ENCODE results near the gene EPHA2.

The EPHA2 gene

DNA sequence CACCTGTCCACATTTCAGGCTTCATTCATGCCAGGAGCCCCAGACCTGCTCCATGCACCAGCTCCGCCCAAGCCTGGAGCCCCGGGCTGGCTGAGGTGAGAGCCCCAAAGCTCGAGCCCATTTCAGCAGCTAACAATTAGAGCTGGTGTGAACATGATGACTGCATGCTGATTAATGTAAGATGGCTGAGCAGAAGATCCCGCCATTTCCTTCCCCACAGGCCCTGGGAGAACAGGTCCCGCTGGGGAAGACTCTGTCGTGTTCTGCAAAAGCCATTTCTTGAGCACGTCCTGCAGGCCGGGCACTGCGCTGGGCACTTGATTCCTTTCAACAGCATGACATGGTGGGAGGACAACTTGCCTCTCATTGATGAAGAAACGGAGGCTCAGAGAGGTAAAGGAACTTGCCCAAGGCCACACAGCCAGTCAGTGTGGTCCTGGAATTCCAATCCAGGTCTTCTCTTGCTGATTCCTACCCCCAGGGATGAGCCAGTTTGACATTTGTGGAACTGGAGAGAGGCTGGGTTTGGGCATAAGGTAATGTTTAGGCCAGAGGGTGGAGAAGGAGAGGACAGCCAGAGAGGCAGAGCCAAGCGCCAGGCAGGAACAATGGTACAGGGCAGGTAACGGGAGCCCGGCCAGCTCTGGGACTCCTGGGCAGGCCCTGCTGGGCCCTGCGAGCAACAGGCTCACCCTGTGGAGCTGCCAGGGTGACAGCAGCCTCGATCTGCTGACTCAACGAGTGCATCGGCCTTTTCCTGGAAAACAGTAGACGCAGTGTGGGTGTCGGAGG is 28.1 kb upstream of the EPHA2 start:
- no peak overlapping the region for H3K4me3 ChIP-seq (ENCODE audit: low read depth, low read length)
- TF ChIP-seq, protein P1, sequence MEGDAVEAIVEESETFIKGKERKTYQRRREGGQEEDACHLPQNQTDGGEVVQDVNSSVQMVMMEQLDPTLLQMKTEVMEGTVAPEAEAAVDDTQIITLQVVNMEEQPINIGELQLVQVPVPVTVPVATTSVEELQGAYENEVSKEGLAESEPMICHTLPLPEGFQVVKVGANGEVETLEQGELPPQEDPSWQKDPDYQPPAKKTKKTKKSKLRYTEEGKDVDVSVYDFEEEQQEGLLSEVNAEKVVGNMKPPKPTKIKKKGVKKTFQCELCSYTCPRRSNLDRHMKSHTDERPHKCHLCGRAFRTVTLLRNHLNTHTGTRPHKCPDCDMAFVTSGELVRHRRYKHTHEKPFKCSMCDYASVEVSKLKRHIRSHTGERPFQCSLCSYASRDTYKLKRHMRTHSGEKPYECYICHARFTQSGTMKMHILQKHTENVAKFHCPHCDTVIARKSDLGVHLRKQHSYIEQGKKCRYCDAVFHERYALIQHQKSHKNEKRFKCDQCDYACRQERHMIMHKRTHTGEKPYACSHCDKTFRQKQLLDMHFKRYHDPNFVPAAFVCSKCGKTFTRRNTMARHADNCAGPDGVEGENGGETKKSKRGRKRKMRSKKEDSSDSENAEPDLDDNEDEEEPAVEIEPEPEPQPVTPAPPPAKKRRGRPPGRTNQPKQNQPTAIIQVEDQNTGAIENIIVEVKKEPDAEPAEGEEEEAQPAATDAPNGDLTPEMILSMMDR (IDR thresholded peaks at IDR 0.05; ENCODE audit: low read depth, low read length), result no peak

- TF ChIP-seq, protein P1 (IDR thresholded peaks at IDR 0.05; ENCODE audit: low read depth, low read length), result no peak
- no peak overlapping the region for H3K4me3 ChIP-seq (ENCODE audit: low read depth, low read length)
Measured at GRCh38 chr1:16183179-16183578, 27.3 kb upstream of the EPHA2 start.

- H3K4me3 ChIP-seq (ENCODE audit: low read depth, low read length), result no peak overlapping the region
- TF ChIP-seq, protein P1 (IDR thresholded peaks at IDR 0.05; ENCODE audit: low read depth, low read length), result no peak
Measured at GRCh38 chr1:16181887-16182719, 26.2 kb upstream of the EPHA2 start.

DNA sequence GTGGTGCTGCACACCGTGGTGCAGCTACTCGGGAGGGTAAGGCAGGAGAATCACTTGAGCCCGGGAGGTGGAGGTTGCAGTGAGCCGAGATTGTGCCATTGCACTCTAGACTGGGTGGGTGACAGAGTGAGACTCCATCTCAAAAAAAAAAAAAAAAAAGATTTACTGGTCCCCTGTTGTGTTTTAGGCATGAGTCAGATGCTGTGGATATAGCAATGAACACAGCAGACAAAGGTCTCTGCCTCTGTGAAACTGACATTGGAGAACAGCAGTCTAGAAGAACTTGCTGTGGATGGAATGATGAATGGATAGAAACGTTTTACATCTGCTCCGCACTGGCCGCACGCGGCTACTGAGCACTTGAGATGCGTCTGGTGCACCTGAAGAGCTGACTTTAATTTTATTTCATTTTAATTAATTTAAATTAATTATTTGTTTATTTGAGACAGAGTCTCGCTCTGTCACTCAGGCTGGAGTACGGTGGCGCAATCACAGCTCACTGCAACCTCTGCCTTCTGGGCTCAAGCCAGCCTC is 24.5 kb upstream of the EPHA2 start:
- TF ChIP-seq, protein P1 (IDR thresholded peaks at IDR 0.05; ENCODE audit: low read depth, low read length), result no peak

GRCh38 chr1:16178596-16179497 is 23.0 kb upstream of the EPHA2 start:
- no peak overlapping the region for H3K4me3 ChIP-seq (ENCODE audit: low read depth, low read length)
- TF ChIP-seq, protein P1 (IDR thresholded peaks at IDR 0.05; ENCODE audit: low read depth, low read length), result no peak

More for the DNA sequence above, 24.5 kb upstream of the EPHA2 start:
- H3K4me3 ChIP-seq (ENCODE audit: low read depth, low read length), result no peak overlapping the region

DNA sequence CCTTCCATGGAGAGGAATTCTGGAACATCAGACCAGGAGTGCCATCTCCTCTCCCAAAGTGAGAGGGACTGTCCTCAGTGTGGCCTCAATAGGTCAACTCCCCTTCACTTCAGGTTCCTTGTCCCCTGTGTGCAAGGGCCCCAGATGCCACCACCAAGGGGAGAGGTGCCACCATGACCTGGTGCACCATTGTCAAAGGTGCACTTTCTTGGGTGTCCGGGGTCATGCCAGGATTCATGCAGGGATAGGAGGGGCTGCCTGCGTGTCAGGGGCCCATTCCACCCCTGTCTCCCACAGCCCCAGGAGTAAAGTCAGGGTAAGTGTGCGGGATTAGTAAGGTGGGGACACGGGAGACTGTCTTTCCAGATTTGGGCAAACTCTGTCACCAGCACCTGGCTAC is 21.4 kb upstream of the EPHA2 start:
- TF ChIP-seq, protein P1 (IDR thresholded peaks at IDR 0.05; ENCODE audit: low read depth, low read length), result no peak
- H3K4me3 ChIP-seq (ENCODE audit: low read depth, low read length), result no peak overlapping the region

Measured in WI38 (cell line).